ENCODE results near the gene CCNJ. TPM values are rescaled to one million over a fixed set of nuclear protein-coding genes. Genes with fewer than 3 reads are reported as not detected.

The CCNJ gene
- total RNA-seq, 1 experiment from 2014 or later, result 3.2 TPM

DNA sequence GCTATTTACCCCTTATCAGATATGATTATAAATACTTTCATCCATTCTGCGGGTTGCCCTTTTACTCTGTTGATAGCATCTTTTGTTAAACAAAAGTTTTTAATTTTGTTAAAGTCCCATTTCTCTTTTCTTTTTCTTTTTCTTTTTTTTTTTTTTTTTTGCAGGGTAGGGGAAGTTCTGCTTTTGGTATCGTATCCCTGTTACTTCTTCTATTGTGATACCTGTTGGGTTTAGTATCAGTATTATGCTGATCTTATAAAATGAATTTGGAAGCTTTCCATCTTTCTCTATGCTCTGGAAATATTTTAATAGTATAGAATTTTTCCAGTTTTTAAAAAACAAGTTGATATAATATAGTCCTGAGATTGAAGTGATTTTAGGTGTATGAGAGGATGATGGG is 6.0 kb downstream of the CCNJ start:
- peaks cover 58% of the 10 kb centered on the region for H3K79me2 ChIP-seq (ENCODE audit: low read length)
- no peak overlapping the region for H3K9ac ChIP-seq (ENCODE audit: low read length)
- no peak overlapping the region for H3K4me3 ChIP-seq (ENCODE audit: low read length)
- intact Hi-C loops (cut with micrococcal nuclease), result no loop called here
- H3K9me2 ChIP-seq (replicated peaks; ENCODE audit: low read length), result no peaks in the 10 kb centered on the region
- ATAC-seq, result no peak
- ChIA-PET POLR2A (ENCODE audit: unreplicated experiment) (no interaction called here), CTCF (no interaction called here)
- no peaks in the 10 kb centered on the region for H3K9me3 ChIP-seq (ENCODE audit: low read length)
- no peak overlapping the region for H3K4me2 ChIP-seq (ENCODE audit: low read length)
- peaks cover 16% of the 10 kb centered on the region for H3K4me1 ChIP-seq (ENCODE audit: insufficient read depth, low read length)
- H4K20me1 ChIP-seq (ENCODE audit: low read length), result no peaks in the 10 kb centered on the region
- TF ChIP-seq EZH2 (IDR thresholded peaks at IDR 0.05; ENCODE audit: low read length, unreplicated experiment), result no peak
- no peak for TF ChIP-seq EZH2phosphoT487 (IDR thresholded peaks at IDR 0.05; ENCODE audit: borderline replicate concordance, low read length)
- no peak for TF ChIP-seq CTCF (conservative IDR thresholded peaks at IDR 0.05; ENCODE audit: low read depth, low read length)
- no TSS peak for BruUV-seq (replicated peaks)
- no peaks in the 10 kb centered on the region; the same call in 1 of the 2 replicates for H3K36me3 ChIP-seq (ENCODE audit: low read depth, low read length)
- H3K27me3 ChIP-seq (ENCODE audit: low read length), result no peaks in the 10 kb centered on the region
- H3K27ac ChIP-seq (ENCODE audit: low read length), result no peak overlapping the region
- H3F3A ChIP-seq (ENCODE audit: low read length, unreplicated experiment), result no peaks in the 10 kb centered on the region
- no peak for DNase-seq
- no peak overlapping the region for H2AFZ ChIP-seq (ENCODE audit: low read length)

- H3K4me3 ChIP-seq (ENCODE audit: low read length), result no peak overlapping the region
- ATAC-seq, result no peak
- no peak for DNase-seq
- CTCF ChIA-PET, result no interaction called here
- no peak for TF ChIP-seq EZH2phosphoT487 (IDR thresholded peaks at IDR 0.05; ENCODE audit: borderline replicate concordance, low read length)
- TF ChIP-seq EZH2 (IDR thresholded peaks at IDR 0.05; ENCODE audit: low read length, unreplicated experiment), result no peak
- no peak overlapping the region for H3K9ac ChIP-seq (ENCODE audit: low read length)
- H2AFZ ChIP-seq (ENCODE audit: low read length), result no peak overlapping the region
- H4K20me1 ChIP-seq (ENCODE audit: low read length), result no peaks in the 10 kb centered on the region
- intact Hi-C loops (cut with micrococcal nuclease), result no loop called here
- no TSS peak for BruUV-seq (replicated peaks)
- H3K36me3 ChIP-seq (ENCODE audit: low read depth, low read length), result peaks cover 11% of the 10 kb centered on the region
- no peaks in the 10 kb centered on the region for H3K9me3 ChIP-seq (ENCODE audit: low read length)
- H3K4me2 ChIP-seq (ENCODE audit: low read length), result no peak overlapping the region
- no peaks in the 10 kb centered on the region for H3K4me1 ChIP-seq (ENCODE audit: insufficient read depth, low read length)
- no peaks in the 10 kb centered on the region for H3F3A ChIP-seq (ENCODE audit: low read length, unreplicated experiment)
- no peaks in the 10 kb centered on the region for H3K9me2 ChIP-seq (replicated peaks; ENCODE audit: low read length)
- H3K27me3 ChIP-seq (ENCODE audit: low read length), result no peaks in the 10 kb centered on the region
- no peak overlapping the region for H3K27ac ChIP-seq (ENCODE audit: low read length)
- POLR2A ChIA-PET (ENCODE audit: unreplicated experiment), result no interaction called here
- H3K79me2 ChIP-seq (ENCODE audit: low read length), result peaks cover 16% of the 10 kb centered on the region
Measured at GRCh38 chr10:96053985-96054384, 10.6 kb downstream of the CCNJ start.

GRCh38 chr10:96056787-96057186 is 13.4 kb downstream of the CCNJ start:
- TF ChIP-seq EZH2 (IDR thresholded peaks at IDR 0.05; ENCODE audit: low read length, unreplicated experiment) (no peak), EZH2phosphoT487 (IDR thresholded peaks at IDR 0.05; ENCODE audit: borderline replicate concordance, low read length) (no peak), CTCF (conservative IDR thresholded peaks at IDR 0.05; ENCODE audit: low read depth, low read length) (no peak)
- CTCF ChIA-PET, result no interaction called here

More at GRCh38 chr10:96056787-96057186, 13.4 kb downstream of the CCNJ start:
- Histone ChIP-seq H3K4me3 (ENCODE audit: low read length) (no peak overlapping the region), H3K4me1 (ENCODE audit: insufficient read depth, low read length) (no peaks in the 10 kb centered on the region), H3K9me3 (ENCODE audit: low read length) (no peaks in the 10 kb centered on the region), H3K9ac (ENCODE audit: low read length) (no peak overlapping the region), H4K20me1 (ENCODE audit: low read length) (no peaks in the 10 kb centered on the region), H3K9me2 (replicated peaks; ENCODE audit: low read length) (no peaks in the 10 kb centered on the region), H2AFZ (ENCODE audit: low read length) (no peak overlapping the region), H3K4me2 (ENCODE audit: low read length) (no peak overlapping the region), H3K36me3 (ENCODE audit: low read depth, low read length) (peaks cover 11% of the 10 kb centered on the region), H3K27ac (ENCODE audit: low read length) (no peak overlapping the region), H3K79me2 (ENCODE audit: low read length) (peaks cover 5% of the 10 kb centered on the region), H3K27me3 (ENCODE audit: low read length) (no peaks in the 10 kb centered on the region), H3F3A (ENCODE audit: low read length, unreplicated experiment) (no peaks in the 10 kb centered on the region)
- no peak for ATAC-seq
- BruUV-seq (replicated peaks), result no TSS peak
- DNase-seq, result no peak
- intact Hi-C loops (cut with micrococcal nuclease), result no loop called here
- POLR2A ChIA-PET (ENCODE audit: unreplicated experiment), result no interaction called here

All from PC-3 (cell line).